Keratinocyte (primary cell): ENCODE measurements around the gene BEAN1. TPM values are rescaled to one million over a fixed set of nuclear protein-coding genes. Genes with fewer than 3 reads are reported as not detected.

Experiments
- DNase-seq: peaks from one replicate; pipeline ENCODE4 v3.0.0-alpha.2; 2011; ENCODE audit warnings: low read depth, missing footprints, low spot score
- FAIRE-seq: peaks from 2 replicates; lab custom pipeline; 2011; peaks lifted over from hg19 to GRCh38; lab: Jason Lieb, UNC
- H2AFZ ChIP-seq: 2 replicates; pipeline ENCODE4 v1.6.0; 2012; ENCODE audit warnings: low read length, control low read depth, inconsistent platforms; ENCODE audit not compliant: control insufficient read depth
- H3K27ac ChIP-seq: 2 replicates; pipeline ENCODE4 v1.5.1; 2011; ENCODE audit warnings: low read length; ENCODE audit not compliant: control insufficient read depth, insufficient read depth
- H3K27me3 ChIP-seq: 3 replicates; pipeline ENCODE4 v1.6.0; 2011; ENCODE audit warnings: low read length; ENCODE audit not compliant: control insufficient read depth, insufficient read depth; ENCODE audit errors: extremely low read depth
- H3K36me3 ChIP-seq, 2 experiments: 2 replicates in 1 of 2; 3 replicates in 1 of 2; pipeline ENCODE4 v1.5.1; 2011; ENCODE audit warnings: low read length in 2 of 2, mild to moderate bottlenecking in 1 of 2; ENCODE audit not compliant: control insufficient read depth in 2 of 2, insufficient read depth in 2 of 2; ENCODE audit errors: extremely low read depth in 1 of 2
- H3K4me1 ChIP-seq: 3 replicates; pipeline ENCODE4 v1.5.1; 2011; ENCODE audit warnings: low read length; ENCODE audit not compliant: control insufficient read depth, insufficient read depth; ENCODE audit errors: extremely low read depth
- H3K4me2 ChIP-seq: 3 replicates; pipeline ENCODE4 v1.6.0; 2011; ENCODE audit warnings: low read depth, low read length; ENCODE audit not compliant: control insufficient read depth, insufficient read depth; ENCODE audit errors: extremely low read depth
- H3K4me3 ChIP-seq, 3 experiments: fragments of 200-600 bp in 1 of 3; sonication (generic) in 1 of 3; 2 replicates in 2 of 3; 3 replicates in 1 of 3; pipeline ENCODE4 v1.5.1; 2011 to 2016; ENCODE audit warnings: low read length in 3 of 3, mild to moderate bottlenecking in 3 of 3, control low read depth in 2 of 3, inconsistent platforms in 1 of 3, low read depth in 1 of 3, mixed read lengths in 1 of 3, mixed run types in 1 of 3, moderate library complexity in 1 of 3; ENCODE audit not compliant: control insufficient read depth in 2 of 3, insufficient read depth in 2 of 3; ENCODE audit errors: extremely low read depth in 1 of 3
- H3K79me2 ChIP-seq: 2 replicates; pipeline ENCODE4 v1.6.0; 2012; ENCODE audit warnings: low read length; ENCODE audit not compliant: control insufficient read depth, insufficient read depth
- H3K9ac ChIP-seq: 3 replicates; pipeline ENCODE4 v1.6.0; 2011; ENCODE audit warnings: low read length; ENCODE audit not compliant: control insufficient read depth, insufficient read depth; ENCODE audit errors: extremely low read depth
- H3K9me1 ChIP-seq: 3 replicates; pipeline ENCODE4 v1.6.0; 2011; ENCODE audit warnings: low read length; ENCODE audit not compliant: control insufficient read depth, insufficient read depth; ENCODE audit errors: extremely low read depth
- H3K9me3 ChIP-seq: 2 replicates; pipeline ENCODE4 v1.5.1; 2012; ENCODE audit warnings: low read depth, low read length; ENCODE audit not compliant: control insufficient read depth
- H4K20me1 ChIP-seq: 3 replicates; pipeline ENCODE4 v1.6.0; 2011; ENCODE audit warnings: low read length; ENCODE audit not compliant: control insufficient read depth, insufficient read depth; ENCODE audit errors: extremely low read depth
- CTCF ChIP-seq, 3 experiments: IDR thresholded peaks in 1 of 3; conservative IDR thresholded peaks in 1 of 3; optimal IDR thresholded peaks in 1 of 3; 2 replicates in 2 of 3; 3 replicates in 1 of 3; pipeline versions ENCODE3 to v1.5.1; 2011; ENCODE audit warnings: low read length in 3 of 3, mild to moderate bottlenecking in 3 of 3, moderate library complexity in 2 of 3, control low read depth in 1 of 3, inconsistent platforms in 1 of 3; ENCODE audit not compliant: insufficient read depth in 2 of 3; ENCODE audit errors: extremely low read depth in 1 of 3
- EZH2 ChIP-seq: IDR thresholded peaks from one replicate; pipeline ENCODE4 v1.6.1; 2012; ENCODE audit warnings: inconsistent platforms, mild to moderate bottlenecking, low read length, moderate library complexity
- dilution Hi-C: fragments of 300-500 bp; cut with MboI; formaldehyde crosslinking; loops from one replicate; pipeline ENCODE4 v1.7.0; 2020; ENCODE audit warnings: low sequenced_read_pairs; ENCODE audit not compliant: extremely low pct_ligation_motif_present
- polyA plus RNA-seq, 5 experiments: library from polyadenylated mRNA; depleted of rRNA in 3 of 5; stranded (reverse) in 3 of 5; stranded (forward) in 1 of 5; unstranded in 1 of 5; fragments of >200 nt; gene quantifications; 1 replicate in 1 of 5; 2 replicates in 3 of 5; 3 replicates in 1 of 5; pipeline versions ENCODE4 v1.2.1 to v1.2.3, GENCODE V29; 2011 to 2012; ENCODE audit warnings: missing spikeins in 2 of 5, low read depth in 1 of 5, low replicate concordance in 1 of 5

Gene BEAN1
- polyA plus RNA-seq, 1 donor (not counting 4 experiments of a cell fraction or from before 2014, with no cell fraction given) = 0.24 TPM

GRCh38 chr16:66483689-66484452 is 56.8 kb downstream of the BEAN1 start:
- Histone ChIP-seq H3K9ac (no peak overlapping the region), H3K4me3 (no peak overlapping the region), H3K36me3 (no peaks in the 10 kb centered on the region), H3K79me2 (no peaks in the 10 kb centered on the region), H3K9me3 (no peaks in the 10 kb centered on the region), H2AFZ (no peak overlapping the region), H3K4me2 (no peak overlapping the region), H3K27me3 (no peaks in the 10 kb centered on the region), H3K4me1 (peaks cover 28% of the 10 kb centered on the region), H3K9me1 (no peaks in the 10 kb centered on the region), H3K27ac (no peak overlapping the region), H4K20me1 (no peaks in the 10 kb centered on the region)
- DNase-seq (no peak), FAIRE-seq (peak; percentile 89)
- dilution Hi-C loops = no loop called here
- TF ChIP-seq CTCF (optimal IDR thresholded peaks at IDR 0.05 in 1 of 3, IDR thresholded peaks at IDR 0.05 in 1 of 3, conservative IDR thresholded peaks at IDR 0.05 in 1 of 3; ENCODE audit: extremely low read depth in 1 of 3, insufficient read depth in 2 of 3, low read length in 3 of 3) (peak; percentile 98 to 99 (median 99)), EZH2 (no peak)

- no peak overlapping the region for H2AFZ ChIP-seq
- no peak overlapping the region for H3K4me3 ChIP-seq
- no peak overlapping the region for H3K4me2 ChIP-seq
- H3K9me1 ChIP-seq = no peaks in the 10 kb centered on the region
- FAIRE-seq (no peak), DNase-seq (no peak)
- H3K79me2 ChIP-seq = no peaks in the 10 kb centered on the region
- H3K9ac ChIP-seq = no peak overlapping the region
- H4K20me1 ChIP-seq = no peaks in the 10 kb centered on the region
- no peaks in the 10 kb centered on the region for H3K27me3 ChIP-seq
- H3K9me3 ChIP-seq = no peaks in the 10 kb centered on the region
- H3K4me1 ChIP-seq = peaks cover 21% of the 10 kb centered on the region
- no peak overlapping the region for H3K27ac ChIP-seq
- dilution Hi-C loops = no loop called here
- H3K36me3 ChIP-seq = no peaks in the 10 kb centered on the region
- TF ChIP-seq EZH2 (no peak), CTCF (optimal IDR thresholded peaks at IDR 0.05 in 1 of 3, IDR thresholded peaks at IDR 0.05 in 1 of 3, conservative IDR thresholded peaks at IDR 0.05 in 1 of 3; ENCODE audit: extremely low read depth in 1 of 3, insufficient read depth in 2 of 3, low read length in 3 of 3) (peak in 1 of 3 experiments; percentile 14)
Measured at GRCh38 chr16:66484453-66485213, 57.5 kb downstream of the BEAN1 start.
